GM21825 (cell line): ENCODE results near the gene TRIM28.

Experiments
- ATAC-seq: cut with Tn5 transposase; IDR thresholded peaks from one replicate; pipeline ENCODE4 v1.9.1; 2021; ENCODE audit warnings: mild to moderate bottlenecking, moderate library complexity; ENCODE audit not compliant: unreplicated experiment

Gene TRIM28

DNA sequence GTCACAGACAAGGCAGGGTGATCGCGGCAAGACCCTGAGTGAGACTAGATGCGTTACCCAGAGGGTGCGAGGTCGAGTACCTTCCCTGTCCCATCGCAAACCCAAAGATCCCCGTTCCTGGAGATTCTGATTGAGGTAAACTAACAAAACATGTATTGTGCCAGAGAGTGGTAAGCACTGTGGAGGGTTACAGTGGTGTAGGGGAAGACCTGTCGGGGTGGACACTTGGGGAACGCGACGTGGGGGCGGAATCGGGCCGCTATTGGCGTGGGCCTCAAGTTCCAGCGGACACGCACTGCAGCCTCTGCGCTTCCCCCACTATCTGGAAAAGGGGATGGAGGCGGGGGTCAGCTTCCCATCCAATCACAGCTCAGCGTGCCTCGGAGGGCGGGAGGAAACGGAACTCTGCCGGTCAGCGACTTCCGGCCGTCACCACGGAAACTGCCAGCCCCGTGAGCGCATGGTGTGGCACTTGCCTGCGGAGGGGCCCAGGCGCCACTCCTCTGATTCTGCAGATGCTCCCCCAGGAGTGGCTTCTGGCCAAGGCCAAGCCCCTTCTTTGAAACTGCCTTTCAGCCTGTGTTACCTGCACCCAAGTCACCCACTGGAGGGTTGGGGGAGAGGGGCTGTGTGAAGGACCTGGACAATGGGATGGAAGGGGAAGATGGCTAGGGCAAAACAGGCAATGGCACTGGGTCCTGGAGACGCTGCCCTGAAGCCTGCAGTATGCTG lies 15.6 kb downstream of the TRIM28 start:
- ATAC-seq: no peak

DNA sequence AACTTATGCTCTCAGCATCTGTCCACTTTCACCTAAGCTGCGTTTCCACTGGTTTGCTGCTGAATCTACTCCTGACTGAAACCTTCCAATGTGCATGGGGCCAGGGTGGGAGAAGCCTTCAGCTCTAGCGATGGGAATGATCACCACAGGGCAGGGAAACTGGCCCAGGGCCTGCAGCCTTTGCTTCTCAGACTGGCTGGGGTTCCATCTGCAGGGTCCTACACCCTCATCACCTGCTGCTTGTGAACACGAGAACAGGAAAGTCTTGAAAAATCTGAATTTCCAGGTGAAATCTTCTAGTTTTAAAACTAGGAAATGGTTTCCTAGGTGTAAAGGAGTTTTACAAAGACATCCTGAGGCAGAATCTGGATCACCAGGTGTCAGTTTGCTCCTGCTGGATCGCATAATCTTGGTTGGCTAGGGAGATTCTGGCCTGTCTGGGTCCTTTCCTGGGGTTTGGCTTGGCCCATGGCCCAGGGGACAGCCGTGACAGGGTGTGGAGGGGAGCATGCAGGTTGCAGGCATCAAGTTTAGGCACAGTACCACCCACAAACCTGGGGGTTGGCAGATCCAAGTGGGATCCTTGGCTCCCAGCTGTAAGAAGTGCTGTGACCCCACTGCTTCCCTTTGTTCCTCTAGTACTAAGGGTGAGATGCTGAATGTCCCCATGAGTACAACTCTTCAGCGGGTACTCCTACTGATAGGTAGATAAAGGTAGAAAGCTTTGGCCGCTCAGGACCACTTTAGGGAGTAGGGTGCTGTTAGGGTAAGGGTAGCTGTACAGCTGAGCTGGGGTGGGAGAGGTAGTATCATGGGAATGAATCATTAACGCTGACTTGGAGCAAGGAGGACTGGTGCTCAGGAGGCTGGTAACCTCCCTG lies 16.4 kb downstream of the TRIM28 start:
- ATAC-seq: no peak

DNA sequence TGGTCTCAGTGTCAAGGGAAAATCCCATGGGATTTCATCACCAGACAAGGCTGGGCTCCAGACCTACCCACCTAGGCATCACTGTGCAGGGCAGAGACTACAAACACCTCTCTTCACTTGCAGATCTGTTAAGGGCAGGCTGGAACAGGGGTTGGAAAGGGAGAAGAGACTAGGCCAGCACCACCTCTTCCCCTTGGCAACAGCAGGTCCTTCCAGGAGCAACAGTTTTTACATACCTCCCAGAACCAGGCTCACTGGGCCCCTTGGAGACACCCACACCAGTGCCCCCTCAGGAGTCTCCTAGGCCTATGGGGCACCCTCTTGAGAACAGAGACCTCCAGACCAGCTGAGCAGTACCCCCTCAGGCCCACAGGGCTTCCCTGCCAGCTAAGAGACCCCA lies 17.1 kb downstream of the TRIM28 start:
- ATAC-seq: no peak

DNA sequence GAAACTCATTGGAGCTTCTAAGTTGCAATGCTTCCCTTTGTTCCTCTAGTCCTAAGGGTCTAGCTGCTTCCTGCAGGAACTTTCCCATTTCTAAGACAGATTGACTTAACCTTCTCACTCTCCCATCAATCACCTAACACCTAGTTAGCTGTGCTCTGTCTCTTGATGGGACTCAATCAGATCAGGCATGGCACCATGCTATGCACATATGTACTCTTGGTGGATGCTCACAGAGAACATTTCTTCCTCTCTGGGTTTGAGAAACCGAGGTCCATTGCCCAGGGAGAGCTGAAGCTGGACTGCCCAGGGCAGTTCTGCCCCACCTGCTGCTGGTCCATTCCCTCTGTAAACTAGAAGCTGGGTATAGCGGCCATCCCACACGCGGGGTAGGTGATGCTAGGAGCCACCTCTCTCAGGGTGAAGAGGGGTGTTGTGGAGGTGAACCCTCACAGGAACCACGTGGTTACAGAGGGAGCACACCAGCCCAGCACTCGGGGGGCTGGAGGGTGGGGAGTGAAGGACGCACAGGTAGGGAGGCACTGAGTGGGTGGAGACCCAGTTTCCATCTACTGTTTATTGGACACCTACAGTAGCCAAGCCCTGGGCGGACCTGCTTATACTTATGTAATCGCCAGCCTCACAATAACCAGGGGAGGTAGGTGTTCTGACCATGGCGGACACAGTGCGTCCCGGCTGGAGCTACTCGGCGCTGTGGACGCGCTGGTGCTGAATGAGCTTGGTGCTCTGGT lies 17.7 kb downstream of the TRIM28 start:
- no peak for ATAC-seq

GRCh38 chr19:58562122-58563033 lies 18.5 kb downstream of the TRIM28 start:
- no peak for ATAC-seq

DNA sequence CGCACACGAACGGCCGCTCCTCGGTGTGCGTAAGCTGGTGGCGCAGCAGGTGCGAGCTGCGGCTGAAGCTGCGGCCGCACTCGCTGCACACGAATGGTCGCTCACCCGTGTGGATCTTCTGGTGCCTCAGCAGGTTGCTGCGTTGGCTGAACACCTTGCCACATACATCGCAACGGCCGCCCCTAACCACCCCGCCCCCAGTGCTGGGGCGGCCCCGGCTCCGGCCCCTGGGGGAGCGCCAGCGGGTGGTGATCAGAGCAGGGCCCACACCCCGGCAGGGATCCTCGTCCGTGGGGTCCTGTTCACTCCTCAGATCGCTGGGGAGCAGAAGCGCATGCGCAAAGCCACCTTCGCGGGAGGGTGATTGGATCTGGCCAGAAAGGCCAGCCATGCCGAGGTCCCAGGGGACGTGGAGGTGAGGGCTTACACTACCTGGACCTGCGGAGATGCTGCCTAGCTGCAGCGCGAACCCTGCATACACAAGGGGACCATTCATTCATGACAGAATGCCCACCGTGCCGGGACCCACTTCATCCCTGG lies 19.2 kb downstream of the TRIM28 start:
- ATAC-seq: no peak

- ATAC-seq: no peak
Observed at GRCh38 chr19:58563823-58564222, 20.0 kb downstream of the TRIM28 start.

DNA sequence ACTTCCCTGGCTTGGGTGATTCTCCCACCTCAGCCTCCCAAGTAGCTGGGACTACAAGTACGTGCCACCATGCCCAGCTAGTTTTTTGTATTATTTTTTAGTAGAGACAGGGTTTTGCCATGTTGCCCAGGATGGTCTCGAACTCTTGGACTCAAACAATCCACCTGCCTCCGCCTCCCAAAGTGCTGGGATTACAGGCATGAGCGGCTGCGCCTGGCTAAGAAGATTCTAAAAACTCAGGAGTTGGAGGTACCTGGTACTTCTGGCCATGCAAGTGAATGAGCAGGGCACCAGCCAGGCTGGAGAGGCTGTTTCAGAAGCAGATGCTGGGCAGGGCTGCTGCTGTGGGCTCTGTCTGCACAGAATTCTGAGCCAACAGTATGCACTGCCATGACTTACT lies 23.1 kb downstream of the TRIM28 start:
- ATAC-seq: no peak

GRCh38 chr19:58568453-58569130 lies 24.7 kb downstream of the TRIM28 start:
- no peak for ATAC-seq

DNA sequence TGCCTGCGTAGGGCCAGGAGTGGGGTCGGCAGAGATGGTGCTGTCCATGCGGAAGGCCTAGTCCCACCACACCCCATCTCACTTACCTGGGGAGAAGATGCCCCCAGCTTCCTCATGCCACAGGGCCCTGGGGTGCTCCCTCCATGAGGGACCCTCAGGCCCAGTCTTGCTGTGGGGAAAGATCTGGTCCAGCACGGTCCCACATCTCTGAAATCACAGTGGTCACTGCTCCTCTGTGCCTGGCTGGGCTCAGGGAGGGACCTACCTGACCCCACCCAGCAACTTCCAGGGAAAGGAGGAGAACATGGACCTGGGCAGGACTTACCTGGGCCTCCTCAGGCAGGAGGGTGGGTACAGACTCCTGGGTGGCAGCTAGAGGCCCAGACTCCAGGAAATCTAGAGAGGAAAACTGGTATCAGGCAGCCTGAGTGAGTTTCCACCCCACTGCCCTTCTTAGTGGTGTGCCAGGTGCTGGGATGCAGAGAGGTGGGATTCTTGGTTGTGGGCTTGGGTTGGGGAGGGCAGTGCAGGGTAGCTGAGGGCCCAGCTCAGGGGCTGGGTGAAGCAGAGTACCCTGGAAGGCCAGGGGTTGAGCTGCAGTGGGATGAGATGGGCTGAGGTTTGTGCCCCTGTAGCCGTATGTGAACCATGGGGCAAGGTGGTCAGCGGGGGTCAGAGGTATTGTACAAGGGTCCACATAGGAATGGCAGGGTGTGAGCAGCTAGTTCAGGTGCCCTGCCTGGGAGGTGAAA lies 25.5 kb downstream of the TRIM28 start:
- ATAC-seq: no peak

GRCh38 chr19:58569943-58570670 lies 26.2 kb downstream of the TRIM28 start:
- no peak for ATAC-seq

DNA sequence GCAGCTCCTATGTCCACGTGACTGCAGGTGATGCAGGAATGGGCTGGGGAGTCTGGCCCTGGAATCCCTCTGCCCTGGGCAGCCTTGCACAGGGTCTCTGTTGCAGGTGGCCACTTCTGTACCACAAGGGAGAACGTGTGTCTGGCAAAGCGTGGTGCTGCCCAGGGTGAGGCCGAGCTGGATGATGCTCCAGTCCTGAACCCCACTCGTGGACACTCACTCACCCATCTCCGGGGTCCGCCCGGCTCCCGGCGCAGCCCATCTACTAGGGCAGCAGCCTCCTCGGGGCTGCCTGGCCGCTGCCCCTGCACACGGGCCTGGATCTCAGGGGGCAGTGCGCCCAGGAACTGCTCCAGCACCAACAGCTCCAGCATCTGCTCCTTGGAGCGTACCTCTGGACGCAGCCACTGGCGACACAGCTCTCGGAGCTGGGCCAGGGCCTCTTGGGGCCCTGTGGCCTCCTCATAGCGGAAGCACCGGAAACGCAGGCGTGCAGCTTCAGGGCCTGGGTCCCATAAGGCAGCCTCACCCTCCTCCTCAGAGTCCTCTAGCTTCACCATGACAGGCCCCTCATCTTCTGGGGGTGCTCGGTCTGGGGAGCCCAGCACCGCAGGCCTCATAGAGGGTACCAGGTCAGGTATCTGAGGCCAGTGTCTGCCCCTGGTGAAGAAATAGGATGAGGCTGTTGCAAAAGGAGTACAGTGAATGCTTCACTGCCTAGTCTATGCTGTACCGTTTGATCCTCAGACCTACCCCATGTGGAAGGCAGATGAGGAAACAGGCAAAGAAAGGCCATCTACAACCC lies 27.1 kb downstream of the TRIM28 start:
- ATAC-seq: no peak

DNA sequence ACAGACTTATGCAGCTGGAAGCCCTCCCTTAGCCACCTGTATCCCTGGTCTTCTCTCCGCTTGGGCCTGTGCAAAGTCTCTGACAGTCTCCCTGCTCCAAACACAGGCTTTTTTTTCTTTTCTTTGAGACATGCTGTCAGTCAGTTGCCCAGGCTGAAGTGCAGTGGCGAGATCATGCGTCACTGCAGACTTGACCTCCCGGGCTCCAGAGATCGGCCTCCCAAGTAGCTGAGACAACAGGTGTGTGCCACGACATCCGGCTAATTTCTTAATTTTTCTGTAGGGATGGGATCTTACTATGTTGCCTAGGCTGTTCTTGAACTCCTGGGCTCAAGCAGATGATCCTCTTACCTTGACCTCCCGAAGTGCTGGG lies 27.7 kb downstream of the TRIM28 start:
- no peak for ATAC-seq

DNA sequence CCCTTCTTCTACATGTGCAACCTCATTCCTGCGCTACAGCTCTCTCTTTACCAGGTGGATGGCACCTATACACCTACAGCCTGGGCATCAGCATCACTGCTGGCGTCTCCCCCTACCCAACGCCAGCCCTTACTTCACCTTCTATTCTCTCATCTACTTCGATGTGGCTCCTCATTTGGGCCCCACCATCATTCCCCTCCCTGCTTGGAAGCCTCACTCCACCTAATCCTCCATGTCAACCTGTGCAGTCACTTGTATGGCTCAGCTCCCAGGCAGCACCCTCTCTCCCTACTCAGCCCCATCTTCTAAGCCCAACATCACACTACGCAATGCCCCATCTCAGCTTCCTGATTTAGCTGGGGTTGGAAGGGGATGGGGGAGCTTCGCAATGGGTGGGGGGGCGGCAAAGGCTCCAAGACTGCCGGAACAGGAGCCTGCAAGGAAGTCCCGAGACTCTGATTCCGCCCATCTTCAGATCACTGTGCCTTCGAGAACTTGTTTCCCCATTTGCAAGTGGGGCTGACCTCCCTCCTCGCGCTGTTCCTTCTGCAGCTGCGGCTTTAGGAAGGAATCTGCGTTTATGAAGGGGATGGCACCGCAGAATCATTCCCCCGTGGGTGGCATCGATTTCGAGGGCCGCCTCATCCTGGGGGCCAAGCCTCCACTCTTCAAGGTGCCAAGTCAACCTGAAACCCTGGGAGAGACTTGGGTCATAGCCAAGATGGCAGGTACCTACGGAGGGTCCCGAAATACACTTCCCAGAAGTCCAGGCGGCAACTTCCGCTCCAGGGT lies 28.4 kb downstream of the TRIM28 start:
- no peak for ATAC-seq

- peak; percentile 46 for ATAC-seq
Observed at GRCh38 chr19:58572818-58573657, 29.2 kb downstream of the TRIM28 start, which contains the start of gene MZF1. Gene MZF1 (minus strand): TSS chr19:58573335. CDS start chr19:58571389, 1,946 bp downstream.
